GM06990 (cell line): Measurements from ENCODE around the gene ERC2.

Source experiments
- DNase-seq: peaks from one replicate; pipeline ENCODE4 v3.0.0-alpha.2; 2011; ENCODE audit not compliant: insufficient read length; ENCODE audit errors: extremely low read depth
- H3K27me3 ChIP-seq: replicated peaks from 2 replicates; pipeline ENCODE4 v1.6.0; 2011; ENCODE audit warnings: low read length; ENCODE audit not compliant: control insufficient read depth, insufficient read depth
- H3K36me3 ChIP-seq: 2 replicates; pipeline ENCODE4 v1.5.1; 2011; ENCODE audit warnings: low read length; ENCODE audit not compliant: control insufficient read depth, insufficient read depth
- H3K4me3 ChIP-seq: replicated peaks from 2 replicates; pipeline ENCODE4 v1.5.1; 2011; ENCODE audit warnings: low read depth, mild to moderate bottlenecking, control low read depth, low read length
- TF ChIP-seq, protein P1 (sequence below): IDR thresholded peaks from 2 replicates; pipeline ENCODE4 v1.5.1; 2011; ENCODE audit warnings: low read length, control low read depth, mild to moderate bottlenecking, inconsistent platforms; ENCODE audit not compliant: insufficient read depth, poor library complexity, severe bottlenecking

ERC2 gene

DNA sequence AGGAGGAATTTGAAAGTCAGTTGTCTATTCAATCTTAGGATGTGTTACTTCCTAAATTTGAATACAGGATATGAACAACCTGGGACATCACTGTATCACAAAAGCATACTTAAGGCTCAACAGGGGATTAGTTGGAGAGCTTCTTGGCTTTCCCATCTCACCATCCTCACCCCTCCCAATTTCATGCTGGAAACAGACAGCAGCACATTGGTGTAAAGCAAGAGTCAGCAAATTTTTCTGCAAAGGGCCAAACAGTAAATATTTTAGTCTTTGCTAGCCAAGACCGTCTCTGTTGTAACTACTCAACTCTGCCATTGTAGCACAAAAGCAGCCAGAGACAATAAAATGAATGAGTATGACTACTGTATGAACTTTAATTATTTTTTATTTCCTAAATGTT lies 94.9 kb downstream of the ERC2 start:
- TF ChIP-seq, protein P1, sequence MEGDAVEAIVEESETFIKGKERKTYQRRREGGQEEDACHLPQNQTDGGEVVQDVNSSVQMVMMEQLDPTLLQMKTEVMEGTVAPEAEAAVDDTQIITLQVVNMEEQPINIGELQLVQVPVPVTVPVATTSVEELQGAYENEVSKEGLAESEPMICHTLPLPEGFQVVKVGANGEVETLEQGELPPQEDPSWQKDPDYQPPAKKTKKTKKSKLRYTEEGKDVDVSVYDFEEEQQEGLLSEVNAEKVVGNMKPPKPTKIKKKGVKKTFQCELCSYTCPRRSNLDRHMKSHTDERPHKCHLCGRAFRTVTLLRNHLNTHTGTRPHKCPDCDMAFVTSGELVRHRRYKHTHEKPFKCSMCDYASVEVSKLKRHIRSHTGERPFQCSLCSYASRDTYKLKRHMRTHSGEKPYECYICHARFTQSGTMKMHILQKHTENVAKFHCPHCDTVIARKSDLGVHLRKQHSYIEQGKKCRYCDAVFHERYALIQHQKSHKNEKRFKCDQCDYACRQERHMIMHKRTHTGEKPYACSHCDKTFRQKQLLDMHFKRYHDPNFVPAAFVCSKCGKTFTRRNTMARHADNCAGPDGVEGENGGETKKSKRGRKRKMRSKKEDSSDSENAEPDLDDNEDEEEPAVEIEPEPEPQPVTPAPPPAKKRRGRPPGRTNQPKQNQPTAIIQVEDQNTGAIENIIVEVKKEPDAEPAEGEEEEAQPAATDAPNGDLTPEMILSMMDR, result no peak
- DNase-seq, result no peak
- Histone ChIP-seq H3K36me3 (no peaks in the 10 kb centered on the region), H3K4me3 (no peak overlapping the region), H3K27me3 (no peaks in the 10 kb centered on the region)

DNA sequence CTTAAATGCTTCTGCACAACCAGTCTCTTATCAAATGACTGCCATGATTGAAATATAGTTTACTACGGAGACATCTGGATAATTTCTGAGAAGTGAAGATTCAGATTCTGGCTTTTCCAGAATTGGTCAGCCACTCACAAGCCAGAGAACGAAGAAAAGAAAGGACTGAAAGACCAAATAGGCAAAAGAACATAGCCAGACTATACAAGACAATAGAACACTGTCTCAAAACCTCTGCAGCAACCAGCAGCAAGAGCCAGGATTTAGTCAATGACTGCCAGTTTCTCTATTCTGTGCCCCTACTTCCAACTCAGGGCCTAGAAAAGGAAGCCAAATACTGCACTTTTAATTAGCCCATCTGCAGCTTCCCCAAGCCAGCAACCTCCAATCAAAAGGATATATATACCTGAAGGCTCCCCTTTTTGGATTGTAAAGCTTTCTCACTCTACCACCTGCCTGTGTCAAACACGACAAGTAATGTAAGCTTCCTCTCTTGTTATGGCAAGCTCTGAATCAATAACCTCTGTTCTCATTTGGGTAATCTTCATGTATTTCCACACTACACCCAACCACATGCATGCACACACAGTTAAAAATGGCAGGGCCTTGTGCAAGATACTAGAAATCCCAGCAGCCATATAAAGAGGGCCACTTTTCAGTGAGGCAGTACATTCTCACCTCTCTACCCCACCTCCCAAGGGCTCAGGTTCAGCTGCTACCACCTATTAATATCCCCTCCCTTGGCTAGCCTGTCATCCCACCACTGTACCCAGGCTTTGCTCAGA lies 97.1 kb downstream of the ERC2 start:
- no peak for DNase-seq
- TF ChIP-seq, protein P1, result no peak
- H3K36me3 ChIP-seq, result no peaks in the 10 kb centered on the region
- H3K27me3 ChIP-seq, result no peaks in the 10 kb centered on the region
- no peak overlapping the region for H3K4me3 ChIP-seq

- TF ChIP-seq, protein P1, result no peak
- Histone ChIP-seq H3K36me3 (no peaks in the 10 kb centered on the region), H3K27me3 (no peaks in the 10 kb centered on the region), H3K4me3 (no peak overlapping the region)
- DNase-seq, result no peak
Observed at GRCh38 chr3:56369914-56370313, 98.4 kb downstream of the ERC2 start.

DNA sequence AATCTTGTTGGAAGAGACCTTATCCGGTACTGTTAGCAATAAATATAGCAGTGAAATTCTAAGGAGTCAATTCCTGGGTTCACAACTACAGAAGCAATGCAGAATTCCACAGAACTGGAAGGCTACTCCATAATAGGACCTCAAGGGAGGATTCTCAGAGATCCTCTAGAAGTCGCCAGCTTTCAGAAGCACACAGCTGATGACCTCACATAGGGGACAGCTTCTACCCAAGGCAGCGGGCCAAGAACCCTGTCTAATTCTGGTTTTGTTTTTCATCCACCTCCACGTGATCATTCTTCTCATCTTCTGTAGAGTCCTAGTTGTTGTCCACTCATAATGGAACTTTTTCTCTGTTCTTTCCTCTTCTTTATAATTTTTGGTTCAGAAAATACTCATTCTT lies 99.4 kb downstream of the ERC2 start:
- Histone ChIP-seq H3K4me3 (no peak overlapping the region), H3K27me3 (no peaks in the 10 kb centered on the region), H3K36me3 (no peaks in the 10 kb centered on the region)
- TF ChIP-seq, protein P1, result no peak
- no peak for DNase-seq

DNA sequence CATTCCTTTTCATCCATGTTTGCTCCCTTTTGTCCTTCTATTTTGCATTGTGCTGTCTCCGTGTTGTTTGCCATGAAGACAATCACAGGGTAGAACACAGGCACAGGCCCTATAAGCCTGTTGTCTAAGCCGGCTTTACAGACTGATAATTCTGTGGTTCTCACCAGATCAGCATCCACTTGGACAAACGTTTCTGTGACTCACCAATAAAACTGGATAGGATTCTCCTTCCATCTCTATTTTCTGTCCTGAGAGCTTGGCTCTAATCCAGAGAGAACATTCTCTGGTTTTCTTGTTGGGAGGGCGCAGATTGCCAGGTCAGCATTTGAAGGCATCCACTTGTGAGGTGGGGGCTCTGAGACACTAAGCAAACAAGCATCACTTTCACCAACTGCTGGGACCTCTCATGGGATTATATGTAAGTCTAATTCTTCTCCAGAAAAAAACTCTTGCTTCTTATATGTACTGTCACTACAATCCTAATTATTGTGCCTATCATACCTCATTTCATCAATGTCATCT lies 101.6 kb downstream of the ERC2 start:
- no peak for DNase-seq
- TF ChIP-seq, protein P1, result no peak
- no peaks in the 10 kb centered on the region for H3K36me3 ChIP-seq
- H3K27me3 ChIP-seq, result no peaks in the 10 kb centered on the region
- no peak overlapping the region for H3K4me3 ChIP-seq
